ENCODE measurements around the gene ZNF155.

- TF ChIP-seq, protein P1, sequence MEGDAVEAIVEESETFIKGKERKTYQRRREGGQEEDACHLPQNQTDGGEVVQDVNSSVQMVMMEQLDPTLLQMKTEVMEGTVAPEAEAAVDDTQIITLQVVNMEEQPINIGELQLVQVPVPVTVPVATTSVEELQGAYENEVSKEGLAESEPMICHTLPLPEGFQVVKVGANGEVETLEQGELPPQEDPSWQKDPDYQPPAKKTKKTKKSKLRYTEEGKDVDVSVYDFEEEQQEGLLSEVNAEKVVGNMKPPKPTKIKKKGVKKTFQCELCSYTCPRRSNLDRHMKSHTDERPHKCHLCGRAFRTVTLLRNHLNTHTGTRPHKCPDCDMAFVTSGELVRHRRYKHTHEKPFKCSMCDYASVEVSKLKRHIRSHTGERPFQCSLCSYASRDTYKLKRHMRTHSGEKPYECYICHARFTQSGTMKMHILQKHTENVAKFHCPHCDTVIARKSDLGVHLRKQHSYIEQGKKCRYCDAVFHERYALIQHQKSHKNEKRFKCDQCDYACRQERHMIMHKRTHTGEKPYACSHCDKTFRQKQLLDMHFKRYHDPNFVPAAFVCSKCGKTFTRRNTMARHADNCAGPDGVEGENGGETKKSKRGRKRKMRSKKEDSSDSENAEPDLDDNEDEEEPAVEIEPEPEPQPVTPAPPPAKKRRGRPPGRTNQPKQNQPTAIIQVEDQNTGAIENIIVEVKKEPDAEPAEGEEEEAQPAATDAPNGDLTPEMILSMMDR (IDR thresholded peaks at IDR 0.05): no peak
- TF ChIP-seq ZFX (IDR thresholded peaks at IDR 0.05; ENCODE audit: borderline replicate concordance): no peak
These were observed 27.2 kb upstream of the ZNF155 start for GRCh38 chr19:43956827-43957226.
